HepG2 (cell line): ENCODE measurements around the gene OLAH. TPM values are rescaled to one million over a fixed set of nuclear protein-coding genes. Genes with fewer than 3 reads are reported as not detected.

Experiments
- ELF1 ChIP-seq: sonication (generic); formaldehyde crosslinking; IDR thresholded peaks from 2 replicates; pipeline ENCODE4 v1.4.0; 2020; ENCODE audit warnings: missing genetic modification reagents
- GZF1 ChIP-seq: sonication (generic); formaldehyde crosslinking; IDR thresholded peaks from 2 replicates; pipeline ENCODE4 v1.5.1; 2020; ENCODE audit warnings: mild to moderate bottlenecking, missing genetic modification reagents
- KLF15 ChIP-seq: sonication (generic); formaldehyde crosslinking; IDR thresholded peaks from 2 replicates; pipeline ENCODE4 v1.8.1; 2023; ENCODE audit warnings: borderline replicate concordance, mild to moderate bottlenecking, inconsistent platforms, missing genetic modification reagents, mixed read lengths
- MYC ChIP-seq: sonication (generic); formaldehyde crosslinking; IDR thresholded peaks from 2 replicates; pipeline ENCODE4 v1.9.0; 2021; ENCODE audit warnings: missing genetic modification reagents, borderline replicate concordance
- MYNN ChIP-seq: sonication (generic); formaldehyde crosslinking; IDR thresholded peaks from 2 replicates; pipeline ENCODE4 v1.4.0; 2020; ENCODE audit warnings: mild to moderate bottlenecking, low read depth, missing genetic modification reagents
- NFYC ChIP-seq: IDR thresholded peaks from 2 replicates; pipeline ENCODE4 v1.6.1; 2016; ENCODE audit warnings: missing genetic modification reagents, missing compliant biosample characterization
- PHF5A ChIP-seq: IDR thresholded peaks from one replicate; pipeline ENCODE4 v1.6.1; 2018; ENCODE audit warnings: low read depth, missing genetic modification reagents; ENCODE audit not compliant: unreplicated experiment
- PRDM15 ChIP-seq: sonication (generic); formaldehyde crosslinking; IDR thresholded peaks from 2 replicates; pipeline ENCODE4 v1.4.0; 2020; ENCODE audit warnings: missing genetic modification reagents
- TRIM24 ChIP-seq: sonication (generic); formaldehyde crosslinking; IDR thresholded peaks from 2 replicates; pipeline ENCODE4 v1.8.0; 2022; ENCODE audit warnings: mild to moderate bottlenecking, missing genetic modification reagents
- ZBTB25 ChIP-seq: IDR thresholded peaks from 2 replicates; pipeline ENCODE4 v1.6.1; 2018; ENCODE audit warnings: missing genetic modification reagents
- ZNF33A ChIP-seq: sonication (generic); formaldehyde crosslinking; IDR thresholded peaks from 2 replicates; pipeline ENCODE4 v1.5.1; 2020; ENCODE audit warnings: missing genetic modification reagents, mild to moderate bottlenecking, moderate library complexity, borderline replicate concordance
- ZNF704 ChIP-seq: sonication (generic); formaldehyde crosslinking; IDR thresholded peaks from 2 replicates; pipeline ENCODE4 v1.8.1; 2023; ENCODE audit warnings: mild to moderate bottlenecking, inconsistent platforms, moderate library complexity, missing genetic modification reagents, borderline replicate concordance
- polyA plus RNA-seq, 8 experiments: library from polyadenylated mRNA; depleted of rRNA in 3 of 8; stranded (reverse) in 7 of 8; unstranded in 1 of 8; fragments of >200 nt; fragmentation: Illumina TruSeq in 4 of 8; extraction: Trizol in 4 of 8; gene quantifications; 2 replicates each; pipeline versions ENCODE4 v1.2.1 to v1.2.3, GENCODE V29; 2011 to 2016; ENCODE audit warnings: low read depth in 4 of 8, missing spikeins in 1 of 8, mixed read lengths in 1 of 8; ENCODE audit not compliant: insufficient read depth in 1 of 8
- total RNA-seq, 5 experiments: library from RNA; depleted of rRNA; stranded (reverse); fragments of >200 nt; fragmentation: Illumina TruSeq; extraction: Trizol; gene quantifications; 2 replicates each; pipeline ENCODE4 v1.2.3, GENCODE V29; 2016; ENCODE audit warnings: low read depth in 1 of 5
- TF ChIP-seq, protein P1 (sequence below): sonication (generic); formaldehyde crosslinking; IDR thresholded peaks from 2 replicates; pipeline ENCODE4 v1.4.0; 2020; ENCODE audit warnings: missing genetic modification reagents
- TF ChIP-seq, protein P2 (sequence below): sonication (generic); formaldehyde crosslinking; IDR thresholded peaks from 2 replicates; pipeline ENCODE4 v1.4.0; 2020; ENCODE audit warnings: low read depth, mild to moderate bottlenecking, missing genetic modification reagents
- TF ChIP-seq, protein P3 (sequence below): sonication (generic); formaldehyde crosslinking; IDR thresholded peaks from 2 replicates; pipeline ENCODE4 v1.8.0; 2022; ENCODE audit warnings: mild to moderate bottlenecking, missing genetic modification reagents, moderate library complexity
- TF ChIP-seq, protein P4 (sequence below): sonication (generic); formaldehyde crosslinking; IDR thresholded peaks from 2 replicates; pipeline ENCODE4 v1.5.0; 2020; ENCODE audit warnings: missing genetic modification reagents

Gene OLAH
- total and polyA plus RNA-seq, 2 of the 13 experiments (the other 11 are each of a cell fraction or from before 2014, with no cell fraction given): 0.13 TPM; not detected in 1

- TF ChIP-seq TRIM24 (CRISPR knock-in tag): no peak
- TF ChIP-seq, protein P1, sequence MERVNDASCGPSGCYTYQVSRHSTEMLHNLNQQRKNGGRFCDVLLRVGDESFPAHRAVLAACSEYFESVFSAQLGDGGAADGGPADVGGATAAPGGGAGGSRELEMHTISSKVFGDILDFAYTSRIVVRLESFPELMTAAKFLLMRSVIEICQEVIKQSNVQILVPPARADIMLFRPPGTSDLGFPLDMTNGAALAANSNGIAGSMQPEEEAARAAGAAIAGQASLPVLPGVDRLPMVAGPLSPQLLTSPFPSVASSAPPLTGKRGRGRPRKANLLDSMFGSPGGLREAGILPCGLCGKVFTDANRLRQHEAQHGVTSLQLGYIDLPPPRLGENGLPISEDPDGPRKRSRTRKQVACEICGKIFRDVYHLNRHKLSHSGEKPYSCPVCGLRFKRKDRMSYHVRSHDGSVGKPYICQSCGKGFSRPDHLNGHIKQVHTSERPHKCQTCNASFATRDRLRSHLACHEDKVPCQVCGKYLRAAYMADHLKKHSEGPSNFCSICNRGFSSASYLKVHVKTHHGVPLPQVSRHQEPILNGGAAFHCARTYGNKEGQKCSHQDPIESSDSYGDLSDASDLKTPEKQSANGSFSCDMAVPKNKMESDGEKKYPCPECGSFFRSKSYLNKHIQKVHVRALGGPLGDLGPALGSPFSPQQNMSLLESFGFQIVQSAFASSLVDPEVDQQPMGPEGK: peak; percentile 67
- no peak for TF ChIP-seq PHF5A (CRISPR knock-in tag)
- TF ChIP-seq ELF1 (CRISPR knock-in tag): no peak
- peak; percentile 89 for TF ChIP-seq PRDM15 (CRISPR knock-in tag)
- TF ChIP-seq, protein P2, sequence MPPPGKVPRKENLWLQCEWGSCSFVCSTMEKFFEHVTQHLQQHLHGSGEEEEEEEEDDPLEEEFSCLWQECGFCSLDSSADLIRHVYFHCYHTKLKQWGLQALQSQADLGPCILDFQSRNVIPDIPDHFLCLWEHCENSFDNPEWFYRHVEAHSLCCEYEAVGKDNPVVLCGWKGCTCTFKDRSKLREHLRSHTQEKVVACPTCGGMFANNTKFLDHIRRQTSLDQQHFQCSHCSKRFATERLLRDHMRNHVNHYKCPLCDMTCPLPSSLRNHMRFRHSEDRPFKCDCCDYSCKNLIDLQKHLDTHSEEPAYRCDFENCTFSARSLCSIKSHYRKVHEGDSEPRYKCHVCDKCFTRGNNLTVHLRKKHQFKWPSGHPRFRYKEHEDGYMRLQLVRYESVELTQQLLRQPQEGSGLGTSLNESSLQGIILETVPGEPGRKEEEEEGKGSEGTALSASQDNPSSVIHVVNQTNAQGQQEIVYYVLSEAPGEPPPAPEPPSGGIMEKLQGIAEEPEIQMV (CRISPR knock-in tag): peak; percentile 66; the same call in 1 of the 2 replicates
- TF ChIP-seq NFYC (CRISPR knock-in tag): peak; percentile 93
- no peak for TF ChIP-seq ZNF704
- no peak for TF ChIP-seq KLF15 (CRISPR knock-in tag)
- no peak for TF ChIP-seq MYNN (CRISPR knock-in tag)
- TF ChIP-seq, protein P3, sequence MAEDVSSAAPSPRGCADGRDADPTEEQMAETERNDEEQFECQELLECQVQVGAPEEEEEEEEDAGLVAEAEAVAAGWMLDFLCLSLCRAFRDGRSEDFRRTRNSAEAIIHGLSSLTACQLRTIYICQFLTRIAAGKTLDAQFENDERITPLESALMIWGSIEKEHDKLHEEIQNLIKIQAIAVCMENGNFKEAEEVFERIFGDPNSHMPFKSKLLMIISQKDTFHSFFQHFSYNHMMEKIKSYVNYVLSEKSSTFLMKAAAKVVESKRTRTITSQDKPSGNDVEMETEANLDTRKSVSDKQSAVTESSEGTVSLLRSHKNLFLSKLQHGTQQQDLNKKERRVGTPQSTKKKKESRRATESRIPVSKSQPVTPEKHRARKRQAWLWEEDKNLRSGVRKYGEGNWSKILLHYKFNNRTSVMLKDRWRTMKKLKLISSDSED (CRISPR knock-in tag): no peak
- no peak for TF ChIP-seq GZF1 (CRISPR knock-in tag)
- peak; percentile 52; the same call in 1 of the 2 replicates for TF ChIP-seq MYC
- TF ChIP-seq ZNF33A: no peak
- TF ChIP-seq, protein P4, sequence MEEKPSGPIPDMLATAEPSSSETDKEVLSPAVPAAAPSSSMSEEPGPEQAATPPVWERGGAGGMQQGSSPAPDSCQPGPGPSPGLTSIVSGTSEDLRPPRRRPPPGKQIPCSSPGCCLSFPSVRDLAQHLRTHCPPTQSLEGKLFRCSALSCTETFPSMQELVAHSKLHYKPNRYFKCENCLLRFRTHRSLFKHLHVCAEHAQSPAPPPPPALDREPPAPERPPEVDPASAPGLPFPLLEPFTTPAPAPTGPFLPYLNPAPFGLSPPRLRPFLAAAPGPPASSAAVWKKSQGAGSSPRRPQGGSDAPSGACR (CRISPR knock-in tag): no peak
- no peak for TF ChIP-seq ZBTB25
These were observed 44.9 kb downstream of the OLAH start, which contains the start of gene ACBD7 (continued) for GRCh38 chr10:15088428-15089261.
